HK-2 (cell line): Measurements from ENCODE around the gene MB21D2.
A peak's percentile ranks its signal among the peaks of the same experiment; 100 is the strongest.

Experiments
- DNase-seq: peaks from one replicate; pipeline ENCODE4 v3.0.0-alpha.2; 2018; ENCODE audit not compliant: unreplicated experiment

The MB21D2 gene

GRCh38 chr3:192890347-192891335 lies 27.0 kb downstream of the MB21D2 start:
- DNase-seq, result no peak

GRCh38 chr3:192889679-192890078 lies 28.0 kb downstream of the MB21D2 start:
- DNase-seq, result no peak

GRCh38 chr3:192888190-192888589 lies 29.5 kb downstream of the MB21D2 start:
- no peak for DNase-seq

- DNase-seq, result peak; percentile 35
Measured at GRCh38 chr3:192887701-192888100, 30.0 kb downstream of the MB21D2 start.

- DNase-seq, result peak; percentile 38
Measured at GRCh38 chr3:192887047-192887446, 30.6 kb downstream of the MB21D2 start.

GRCh38 chr3:192884777-192885773 lies 32.6 kb downstream of the MB21D2 start:
- DNase-seq, result no peak

GRCh38 chr3:192883512-192883911 lies 34.1 kb downstream of the MB21D2 start:
- DNase-seq, result no peak

GRCh38 chr3:192881159-192881786 lies 36.4 kb downstream of the MB21D2 start:
- no peak for DNase-seq

GRCh38 chr3:192880313-192880712 lies 37.3 kb downstream of the MB21D2 start:
- DNase-seq, result no peak

GRCh38 chr3:192879346-192880031 lies 38.2 kb downstream of the MB21D2 start:
- peak; percentile 82 for DNase-seq

GRCh38 chr3:192875971-192876565 lies 41.6 kb downstream of the MB21D2 start:
- no peak for DNase-seq

- DNase-seq, result no peak
Measured at GRCh38 chr3:192870822-192871221, 46.8 kb downstream of the MB21D2 start.

GRCh38 chr3:192869131-192870031 lies 48.3 kb downstream of the MB21D2 start:
- no peak for DNase-seq

- DNase-seq, result no peak
Measured at GRCh38 chr3:192867645-192868044, 50.0 kb downstream of the MB21D2 start.

GRCh38 chr3:192866804-192867203 lies 50.9 kb downstream of the MB21D2 start:
- no peak for DNase-seq

- DNase-seq, result no peak
Measured at GRCh38 chr3:192864941-192865340, 52.7 kb downstream of the MB21D2 start.

- no peak for DNase-seq
Measured at GRCh38 chr3:192863091-192863420, 54.6 kb downstream of the MB21D2 start.

- no peak for DNase-seq
Measured at GRCh38 chr3:192862408-192863090, 55.1 kb downstream of the MB21D2 start.

GRCh38 chr3:192861972-192862371 lies 55.7 kb downstream of the MB21D2 start:
- DNase-seq, result no peak
